GM23248 (cell line): ENCODE results near the gene NUDT4B.
"Not testable (repeated sequence)": the region's sequence is repeated elsewhere in the genome, so short reads cannot be mapped to it uniquely, and the experiment has no call there.

Experiments
- EZH2 ChIP-seq: fragments of 200-600 bp; sonication (generic); IDR thresholded peaks from 2 replicates; pipeline ENCODE4 v1.6.1; 2018; ENCODE audit warnings: antibody characterized with exemption, mild to moderate bottlenecking; ENCODE audit not compliant: insufficient read depth, poor library complexity, severe bottlenecking
- EZH2phosphoT487 ChIP-seq: fragments of 200-600 bp; sonication (generic); IDR thresholded peaks from 2 replicates; pipeline ENCODE4 v1.6.1; 2018; ENCODE audit warnings: antibody characterized with exemption, moderate library complexity, mild to moderate bottlenecking, low read depth; ENCODE audit not compliant: insufficient read depth

GRCh38 chr1:148757446-148757845 lies 8.9 kb downstream of the NUDT4B start:
- not testable (repeated sequence) for TF ChIP-seq EZH2, EZH2phosphoT487
